NCI-H510A treated with DMSO at 0.1 percent for 48 hours (cell line): ENCODE data around the gene NAV3.

Experiments
- DNase-seq: peaks from one replicate; lab custom pipeline; 2025; lab: John Stamatoyannopoulos, UW

The NAV3 gene

DNA sequence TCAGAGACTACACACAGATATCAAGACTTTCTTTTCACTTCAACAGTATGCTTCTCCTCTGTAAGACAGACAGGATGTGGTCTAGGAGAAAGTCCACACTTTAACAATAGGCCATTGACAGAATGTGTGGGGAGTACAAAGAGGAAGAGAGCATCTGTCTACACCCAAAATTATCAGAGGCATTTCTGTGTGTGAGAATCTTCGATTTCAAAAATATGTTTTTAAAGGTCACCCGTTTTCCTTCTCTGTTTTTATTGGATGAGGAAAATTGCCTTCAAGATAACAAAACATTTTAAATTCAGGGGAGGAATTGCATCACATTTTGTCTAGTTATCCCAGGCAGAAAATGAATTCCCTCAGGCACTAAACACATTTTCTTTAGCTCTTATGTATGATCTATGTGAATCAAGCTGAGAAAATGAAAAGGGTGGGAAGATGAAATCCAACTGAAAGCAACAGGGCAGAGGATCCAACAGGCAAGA is 16.4 kb downstream of the NAV3 start:
- DNase-seq, result peak; percentile 28

DNA sequence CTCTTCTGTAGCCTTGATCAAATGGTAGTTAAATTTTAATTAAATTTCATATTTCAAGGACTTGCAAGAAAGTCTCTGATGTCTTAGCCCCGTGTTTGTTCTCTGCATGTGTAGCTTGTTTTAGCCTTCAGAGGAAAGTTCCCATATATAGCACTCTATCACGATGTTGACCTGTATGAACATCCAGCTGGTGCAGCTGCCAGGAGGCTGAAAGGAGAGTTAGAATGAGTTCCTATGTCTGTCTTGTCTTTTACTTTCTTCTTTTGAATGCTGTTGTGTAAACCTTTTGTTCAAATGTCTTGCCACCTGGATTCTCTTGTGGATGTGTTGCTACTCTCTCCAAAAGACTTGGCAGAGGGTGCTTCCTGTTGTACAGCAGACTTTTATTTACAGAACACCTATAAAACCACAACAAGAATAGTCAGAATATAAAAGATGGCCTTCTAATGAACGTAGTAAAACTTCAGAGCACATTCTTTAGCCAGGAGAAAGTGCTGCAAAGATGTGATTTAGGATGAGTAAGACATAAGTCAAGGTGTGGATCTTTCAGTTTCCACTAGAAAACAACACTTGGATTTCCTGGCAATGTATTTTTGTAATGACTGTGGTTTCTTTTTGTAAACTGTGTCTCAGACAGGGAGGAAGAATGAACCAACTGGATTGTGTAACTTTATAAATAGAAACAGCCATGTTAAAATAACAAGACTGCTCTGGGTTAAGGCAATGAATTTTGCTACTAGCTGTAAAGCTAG is 17.2 kb downstream of the NAV3 start:
- peak; percentile 70 for DNase-seq

DNA sequence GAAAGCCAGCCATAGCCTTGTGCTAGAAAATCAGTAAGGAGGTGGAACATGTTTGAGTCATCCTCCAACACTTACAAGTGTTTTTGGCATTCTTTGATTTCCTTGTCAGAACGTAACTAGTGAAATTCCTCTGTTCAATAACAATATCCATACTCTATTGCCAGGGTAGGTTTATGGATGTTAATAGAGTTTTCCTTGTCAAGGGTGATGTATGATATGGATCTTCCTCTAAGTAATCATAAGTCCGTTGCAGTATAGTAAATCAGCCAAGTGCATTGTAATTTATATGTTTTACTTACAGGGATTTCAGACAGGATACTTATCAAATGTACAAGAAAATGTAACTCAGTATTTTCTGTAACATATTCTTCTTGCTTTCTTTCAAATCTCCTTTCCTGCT is 19.4 kb downstream of the NAV3 start:
- no peak for DNase-seq

DNA sequence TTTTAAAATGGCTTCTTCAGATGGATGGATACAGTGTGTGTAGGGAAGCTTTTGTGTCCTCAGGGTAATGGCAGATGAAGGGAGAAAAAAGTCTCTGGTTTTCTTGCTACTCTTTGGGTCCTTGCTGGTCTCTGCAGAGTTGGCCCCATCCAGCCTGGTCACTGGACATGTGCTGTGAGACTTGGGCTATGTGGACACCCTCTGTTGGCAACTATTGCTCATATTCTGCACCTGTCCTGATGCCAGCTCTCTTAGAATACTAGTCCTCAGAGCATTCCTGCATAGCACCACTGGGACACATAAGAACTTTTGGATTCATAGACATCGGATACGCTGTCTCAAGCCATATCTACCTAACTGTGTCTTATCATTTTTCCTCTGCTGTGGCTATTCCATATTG is 20.0 kb downstream of the NAV3 start:
- no peak for DNase-seq

DNA sequence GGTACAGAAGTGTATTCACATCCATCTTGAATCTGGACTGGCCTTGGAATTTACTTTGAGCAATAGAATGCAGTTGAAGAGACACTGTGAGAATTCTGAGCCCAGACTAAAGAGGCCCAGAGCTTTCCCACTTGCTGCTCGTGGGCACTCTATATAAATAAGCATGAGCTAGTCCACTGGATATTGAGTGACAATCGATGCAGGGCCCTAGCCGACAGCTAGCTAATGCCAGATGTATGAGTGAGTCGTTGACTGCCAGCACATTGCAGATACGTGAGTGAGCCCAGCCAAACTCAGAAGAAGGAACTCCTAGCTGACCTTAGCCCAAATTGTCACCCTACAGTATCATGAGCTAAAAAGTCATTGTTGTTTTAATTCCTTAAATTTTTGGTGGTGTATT is 24.9 kb downstream of the NAV3 start:
- DNase-seq, result peak; percentile 63

DNA sequence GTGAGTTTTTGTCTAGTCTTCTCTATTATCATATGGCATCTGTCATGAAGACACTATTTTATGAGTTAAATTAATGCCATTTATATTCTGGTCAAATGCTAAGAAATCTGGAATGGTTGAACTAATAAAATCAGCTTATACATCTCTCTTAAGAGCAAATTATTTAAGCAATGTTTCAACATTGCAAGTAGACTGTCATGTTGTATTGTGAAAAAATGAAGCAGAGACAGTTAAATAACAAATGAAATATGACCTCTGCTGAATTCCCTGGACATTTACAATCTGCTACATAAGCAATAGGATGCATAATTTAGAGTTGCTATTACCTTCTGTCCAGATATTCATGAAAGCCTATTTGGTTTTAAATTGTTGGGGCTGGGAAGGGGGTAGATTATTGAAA is 30.6 kb downstream of the NAV3 start:
- DNase-seq, result no peak

DNA sequence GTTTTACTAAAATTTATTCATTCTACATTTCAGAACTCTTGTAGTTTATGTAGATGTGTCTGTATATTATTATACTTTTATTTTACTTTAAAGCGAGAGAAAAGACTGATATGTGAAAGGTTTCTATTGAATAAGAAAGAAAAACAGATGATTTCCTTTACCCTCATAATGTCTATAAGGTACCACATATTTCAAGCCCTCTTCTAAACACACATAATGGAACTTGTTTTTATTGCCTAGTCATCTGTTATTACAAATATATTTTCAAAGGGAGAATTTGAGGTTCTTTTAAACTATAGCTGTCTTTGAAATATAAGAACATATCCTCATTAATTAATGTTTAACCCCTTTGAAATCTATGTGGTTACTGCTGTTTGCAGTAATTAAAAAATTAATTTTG is 34.5 kb downstream of the NAV3 start:
- no peak for DNase-seq

DNA sequence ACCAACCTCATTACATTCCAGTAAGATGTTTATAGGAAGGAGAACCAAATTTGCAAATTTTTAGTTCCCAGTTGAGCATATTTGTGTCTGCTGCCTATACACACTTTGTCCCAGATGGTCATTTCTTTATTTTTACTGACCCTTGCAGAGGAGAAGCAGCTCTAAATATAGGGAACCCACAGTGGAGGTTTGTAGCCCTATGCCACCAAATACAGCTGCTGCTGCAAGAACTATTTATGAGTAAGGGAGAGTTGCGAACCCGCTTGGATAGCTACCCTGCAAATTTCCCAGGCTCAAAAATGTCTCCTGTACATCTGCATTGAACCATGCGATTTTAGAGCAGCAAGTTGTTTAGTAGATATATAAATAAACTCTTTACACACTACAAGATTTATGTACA is 48.2 kb downstream of the NAV3 start:
- no peak for DNase-seq

DNA sequence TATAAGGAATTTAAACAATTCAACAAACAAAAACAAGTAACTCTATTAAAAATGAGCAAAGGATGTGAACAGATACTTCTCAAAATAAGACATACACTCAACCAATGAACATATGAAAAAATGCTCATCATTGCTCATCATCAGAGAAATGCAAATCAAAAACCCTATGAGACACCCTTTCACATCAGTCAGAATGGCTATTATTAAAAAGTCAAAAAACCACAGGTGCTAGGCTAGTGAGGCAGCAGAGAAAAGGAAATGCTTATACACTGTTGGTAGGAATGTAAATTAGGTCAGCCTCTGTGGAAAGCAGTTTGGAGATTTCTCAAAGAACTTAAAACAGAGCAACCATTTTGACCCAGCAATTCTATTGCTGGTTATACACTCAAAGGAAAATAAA is 52.0 kb downstream of the NAV3 start:
- no peak for DNase-seq

DNA sequence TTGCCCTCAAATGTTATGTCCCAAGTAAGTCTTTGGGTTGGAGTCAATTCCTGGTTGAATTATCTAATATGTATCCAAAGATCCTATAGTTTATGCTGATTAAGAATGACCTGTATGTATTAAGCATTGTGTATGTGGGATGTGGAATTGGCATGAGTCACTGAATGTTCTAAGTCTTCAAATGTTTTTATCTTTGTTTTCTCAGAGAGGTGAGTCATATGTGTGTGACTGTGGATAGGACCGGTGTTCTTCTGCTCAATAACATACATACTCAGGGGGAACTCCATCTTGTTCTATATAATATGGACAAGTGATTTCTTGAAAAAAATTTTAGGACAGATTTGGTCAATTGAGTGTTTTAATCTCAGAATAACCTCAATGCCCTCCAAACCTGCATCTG is 57.9 kb downstream of the NAV3 start:
- DNase-seq, result no peak

DNA sequence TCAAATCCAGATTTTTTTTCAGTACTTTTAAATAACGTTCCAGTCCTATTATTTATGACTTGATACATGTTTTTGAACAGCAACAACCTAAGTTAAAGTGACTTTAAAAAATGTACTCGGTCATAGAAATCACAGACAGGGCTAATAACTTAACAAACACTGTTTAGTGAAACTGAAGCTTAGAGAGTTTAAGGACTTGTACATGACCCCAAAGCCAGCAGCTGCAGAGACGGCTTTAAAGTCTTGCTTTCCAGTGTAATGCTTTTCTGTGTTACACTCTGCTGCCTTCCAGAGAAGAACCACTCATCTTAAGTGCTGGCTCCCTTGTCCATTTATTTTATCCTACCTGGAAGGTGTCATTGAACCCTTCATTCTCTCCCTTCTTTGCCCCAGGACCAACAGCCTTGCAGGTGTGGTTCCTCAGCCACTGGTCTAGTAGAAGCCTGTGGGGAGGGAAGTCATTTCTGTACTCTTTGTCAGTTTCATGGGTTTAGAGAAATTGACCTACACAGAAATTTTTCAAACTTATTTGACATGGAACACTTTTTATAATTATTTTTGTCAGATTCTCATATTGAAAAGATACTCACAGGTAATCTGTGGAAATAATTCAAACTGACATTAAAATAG is 60.9 kb downstream of the NAV3 start:
- no peak for DNase-seq

DNA sequence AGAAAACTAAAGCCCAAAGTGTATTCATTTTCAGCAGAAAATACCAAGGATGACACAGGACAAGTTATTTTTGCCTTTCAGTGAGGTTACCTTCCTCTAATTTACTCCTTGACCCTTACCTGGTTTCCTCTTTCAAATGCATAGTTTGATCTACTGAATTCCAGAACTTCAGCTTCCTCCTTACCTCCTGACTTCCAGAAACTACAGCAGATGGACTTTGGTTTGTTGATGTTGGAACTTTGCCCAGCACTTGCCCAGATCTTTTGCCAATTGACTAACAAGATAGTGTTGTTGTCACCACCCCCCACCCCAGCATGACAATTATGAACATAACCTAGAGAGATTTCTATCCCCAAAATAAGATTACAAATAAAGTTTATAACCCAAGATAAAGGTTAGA is 63.2 kb downstream of the NAV3 start:
- DNase-seq, result no peak

DNA sequence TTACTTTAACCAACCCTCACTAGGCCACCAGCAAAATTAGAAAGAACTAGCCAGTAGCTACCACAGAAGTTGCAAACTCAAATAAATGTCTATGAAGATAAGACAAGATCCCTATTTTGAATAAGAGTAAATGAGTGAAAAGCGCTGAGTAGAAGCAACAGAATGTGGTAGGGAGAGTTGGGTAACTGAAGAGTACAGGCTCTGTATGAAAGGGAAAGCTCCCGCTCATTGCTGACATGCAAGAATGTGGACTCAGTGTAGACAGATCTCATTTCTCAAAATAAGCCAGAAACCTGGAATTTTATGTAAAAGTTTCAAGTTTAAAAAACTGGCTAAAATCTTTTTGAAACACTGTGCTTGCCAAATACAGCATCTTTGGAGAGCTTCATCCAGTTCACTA is 63.9 kb downstream of the NAV3 start:
- no peak for DNase-seq

DNA sequence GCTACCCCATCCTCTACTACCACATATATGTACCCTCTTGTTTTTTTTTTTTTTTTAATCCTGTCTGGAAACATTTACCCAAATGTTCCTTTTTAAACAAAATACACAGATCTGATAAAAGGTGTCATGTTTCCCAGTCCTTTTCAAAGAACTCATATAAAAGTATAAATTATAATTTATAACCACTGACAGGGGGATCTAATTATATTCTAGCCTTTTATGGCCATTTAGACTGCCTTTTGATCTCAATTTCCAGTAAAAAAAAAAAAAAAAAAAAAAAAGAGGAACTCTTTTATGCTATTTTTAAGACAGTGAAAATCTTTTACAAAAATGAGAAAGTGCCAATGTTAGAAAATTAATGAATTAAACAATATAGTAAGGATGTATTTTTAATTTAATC is 65.0 kb downstream of the NAV3 start:
- no peak for DNase-seq

DNA sequence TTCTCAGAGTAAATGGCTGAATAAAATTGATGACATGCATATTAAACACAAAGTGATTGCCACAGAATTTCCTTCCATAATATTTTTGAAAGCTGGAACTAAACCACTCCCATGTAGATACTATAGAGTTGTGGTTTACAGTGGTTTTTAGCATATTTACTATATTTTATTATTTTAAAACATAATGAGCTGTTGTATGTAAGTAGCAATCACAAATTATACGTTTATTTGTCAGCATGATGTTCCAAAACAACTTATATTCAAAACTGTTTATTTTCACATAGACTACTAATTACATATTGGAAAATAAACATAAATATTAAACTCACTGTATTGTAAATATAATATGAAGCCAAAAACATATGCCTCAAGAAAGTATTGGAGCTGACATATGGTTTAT is 77.2 kb downstream of the NAV3 start:
- no peak for DNase-seq

DNA sequence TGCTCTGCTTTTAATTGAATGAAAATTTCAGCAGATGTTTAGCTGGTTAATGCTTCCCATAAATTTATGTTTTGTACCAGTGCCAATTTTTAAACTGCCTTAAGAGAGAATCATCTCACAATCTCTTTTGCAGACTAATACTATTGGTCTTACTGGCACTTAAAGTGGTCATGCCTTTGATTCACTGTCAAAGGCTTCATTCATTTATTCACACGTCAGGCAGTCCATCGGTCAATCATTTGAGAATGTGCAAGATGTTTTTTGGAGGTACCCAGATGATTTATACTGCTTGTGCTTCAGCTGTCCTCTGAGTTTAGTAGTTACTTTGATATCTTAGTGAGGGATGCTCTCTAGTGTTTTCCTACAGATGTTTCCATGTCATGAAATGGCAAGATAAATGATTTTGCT is 83.4 kb downstream of the NAV3 start:
- DNase-seq, result peak; percentile 20

DNA sequence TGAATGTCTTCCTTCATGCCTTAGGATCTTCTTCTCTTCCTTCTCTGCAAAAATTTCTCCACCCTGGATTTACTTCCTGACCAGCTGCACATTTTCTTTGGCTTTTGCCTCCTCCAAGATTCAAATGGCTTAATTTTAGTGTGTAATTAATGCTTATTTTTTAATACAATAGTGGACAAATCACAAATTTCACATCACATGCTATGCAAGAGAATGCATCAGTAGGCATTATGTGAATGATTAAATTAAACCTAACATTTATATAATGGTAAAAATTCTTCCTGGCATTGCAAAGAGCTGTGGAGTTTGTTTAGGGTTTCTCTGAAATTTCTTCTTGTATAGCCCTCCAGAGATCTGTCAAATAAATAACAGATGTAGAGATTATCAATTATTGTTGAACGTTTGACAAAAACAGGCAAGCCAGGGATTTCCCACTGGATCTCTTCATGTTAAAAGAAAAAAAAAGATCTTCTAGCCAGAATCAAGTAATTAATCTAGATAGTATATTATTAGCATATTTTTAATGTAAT is 84.4 kb downstream of the NAV3 start:
- no peak for DNase-seq

DNA sequence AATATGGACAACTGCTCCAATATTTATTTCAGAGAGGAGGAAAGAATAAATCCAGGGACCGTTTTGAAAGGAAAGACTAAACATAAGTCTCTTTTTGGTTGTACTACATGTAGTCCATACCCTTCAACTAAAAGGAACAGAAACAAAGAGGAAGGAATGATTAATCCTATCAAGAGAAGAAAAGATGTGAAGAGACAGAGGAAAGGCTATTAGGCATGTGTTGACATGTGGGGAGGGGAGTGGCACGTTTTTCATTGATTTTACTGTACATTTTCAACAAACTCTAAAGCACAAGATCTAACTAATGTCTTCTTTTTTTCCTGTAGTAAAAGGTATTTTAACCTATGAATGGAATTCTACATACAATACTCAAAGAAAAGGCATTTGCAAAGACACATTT is 85.6 kb downstream of the NAV3 start:
- no peak for DNase-seq

DNA sequence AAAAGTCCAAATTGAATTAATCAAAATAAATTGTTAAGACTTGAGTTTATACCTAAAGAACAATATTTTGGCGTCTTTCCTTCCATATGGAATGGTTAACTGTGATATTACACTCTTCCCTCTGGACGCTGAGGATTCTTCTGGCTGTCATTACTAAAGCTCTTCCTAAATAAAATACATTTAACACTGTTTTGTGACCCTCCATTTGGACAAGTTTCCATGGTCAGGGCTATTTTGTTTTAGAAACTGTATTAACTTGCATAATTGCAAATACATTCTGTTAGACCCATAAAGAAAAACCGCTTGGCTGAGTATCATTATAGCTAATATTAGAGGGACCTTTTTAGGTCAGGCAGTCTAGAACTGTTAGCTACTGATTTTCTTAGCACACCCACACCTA is 87.4 kb downstream of the NAV3 start:
- no peak for DNase-seq

DNA sequence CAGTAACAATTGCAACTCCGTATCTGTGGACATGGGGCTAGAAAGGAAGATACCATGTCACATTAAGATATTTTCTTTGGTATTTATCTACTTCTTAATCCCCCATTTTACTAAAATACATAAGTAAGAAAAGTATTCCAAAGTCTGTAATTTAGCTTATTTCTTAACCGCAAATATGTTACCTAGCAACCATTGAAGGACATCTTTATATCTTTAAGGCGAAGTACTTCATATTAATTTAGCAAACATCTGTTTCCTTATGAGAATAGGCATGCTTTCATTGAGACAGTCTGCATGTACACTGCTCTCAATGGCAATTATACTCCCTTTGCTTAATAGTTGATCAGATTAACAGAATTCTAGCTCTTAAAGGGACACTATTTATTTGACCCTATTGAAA is 88.8 kb downstream of the NAV3 start:
- DNase-seq, result no peak

DNA sequence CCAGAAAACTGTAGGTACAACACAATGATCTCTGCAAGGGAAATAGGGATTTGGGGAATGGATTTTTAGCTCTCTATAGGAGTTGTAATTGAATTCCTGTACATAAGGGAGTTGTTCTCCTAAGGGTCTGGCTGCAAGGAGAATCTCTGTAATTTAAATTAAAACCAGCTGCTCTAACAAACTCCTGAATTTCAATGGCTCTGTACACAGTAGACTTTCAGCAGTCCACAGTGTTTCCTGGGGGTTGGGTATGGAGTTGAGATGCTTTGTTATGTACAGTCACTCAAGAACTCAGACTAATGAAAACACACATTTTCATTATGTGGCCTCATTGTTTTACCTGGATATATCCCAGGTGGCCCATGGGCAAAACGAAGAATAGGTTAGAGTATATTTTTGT is 93.2 kb downstream of the NAV3 start:
- DNase-seq, result no peak

DNA sequence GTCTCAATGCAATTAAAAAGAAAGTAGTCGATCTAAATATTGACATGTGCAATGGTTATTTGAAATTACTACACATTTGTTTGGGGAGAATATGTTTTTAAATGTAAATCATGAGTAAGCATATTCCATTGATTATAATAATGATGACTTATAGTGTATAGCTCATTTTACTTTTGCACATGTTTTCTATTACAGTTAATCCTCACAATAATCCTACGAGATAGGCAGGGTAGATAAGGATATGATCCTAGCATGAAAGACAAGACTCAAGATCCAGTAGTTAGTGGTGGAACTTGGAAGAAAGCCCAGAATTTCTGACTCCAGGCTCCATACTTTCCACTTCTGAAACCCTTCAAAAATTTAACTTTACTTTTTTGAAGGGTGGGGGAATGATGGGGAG is 94.0 kb downstream of the NAV3 start:
- DNase-seq, result no peak

DNA sequence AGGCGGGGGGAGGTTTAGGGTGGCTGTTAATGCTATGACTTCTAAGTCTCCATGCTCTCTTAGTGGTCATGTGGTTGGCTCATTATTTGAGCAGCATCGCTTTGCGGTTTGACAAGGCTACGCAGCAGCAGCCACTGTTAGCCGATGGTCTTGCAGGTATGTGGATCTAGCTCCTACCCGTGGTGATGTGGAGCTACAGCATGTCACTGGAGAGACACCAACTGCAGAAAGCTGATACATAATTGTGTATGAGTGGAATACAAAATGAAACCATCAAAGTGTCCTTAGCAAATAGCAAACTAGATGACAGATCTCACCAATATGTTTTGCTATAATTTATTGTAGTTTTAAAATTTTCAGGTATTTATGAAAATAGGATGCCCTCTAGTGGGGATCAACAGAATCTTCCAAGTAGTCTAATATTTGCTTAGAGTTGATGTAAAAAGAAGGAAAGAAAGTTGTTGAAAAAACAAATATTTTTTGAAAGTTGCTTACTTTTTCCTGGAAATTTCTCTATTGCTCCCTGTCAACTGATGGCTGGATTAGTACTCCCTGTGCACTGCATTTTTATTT is 94.9 kb downstream of the NAV3 start:
- peak; percentile 90 for DNase-seq
